Osteoblast (primary cell): ENCODE data around the gene ZNF385C. TPM values are rescaled to one million over a fixed set of nuclear protein-coding genes. Genes with fewer than 3 reads are reported as not detected.
A peak's percentile ranks its signal among the peaks of the same experiment; 100 is the strongest.

Experiments
- DNase-seq: peaks from one replicate; pipeline ENCODE4 v3.0.0; 2011; ENCODE audit warnings: low spot score, mixed read lengths; ENCODE audit not compliant: insufficient read length; ENCODE audit errors: missing footprints
- H2AFZ ChIP-seq: 2 replicates; pipeline ENCODE4 v1.6.0; 2011; ENCODE audit warnings: mild to moderate bottlenecking, low read length
- H3K27ac ChIP-seq: 2 replicates; pipeline ENCODE4 v1.5.1; 2011; ENCODE audit warnings: mild to moderate bottlenecking, low read depth, low read length, moderate library complexity
- H3K27me3 ChIP-seq: 2 replicates; pipeline ENCODE4 v1.6.0; 2012; ENCODE audit warnings: mild to moderate bottlenecking, control low read depth, inconsistent platforms, low read length, moderate library complexity; ENCODE audit not compliant: insufficient read depth
- H3K36me3 ChIP-seq: 2 replicates; pipeline ENCODE4 v1.5.1; 2011; ENCODE audit warnings: mild to moderate bottlenecking, low read length, control low read depth, moderate library complexity; ENCODE audit not compliant: insufficient read depth
- H3K4me1 ChIP-seq: 2 replicates; pipeline ENCODE4 v1.5.1; 2011; ENCODE audit warnings: mild to moderate bottlenecking, low read length, control low read depth, moderate library complexity; ENCODE audit not compliant: insufficient read depth
- H3K4me2 ChIP-seq: 2 replicates; pipeline ENCODE4 v1.6.0; 2011; ENCODE audit warnings: mild to moderate bottlenecking, low read length; ENCODE audit not compliant: insufficient read depth
- H3K4me3 ChIP-seq: fragments of 200-600 bp; sonication (generic); 3 replicates; pipeline ENCODE4 v1.5.1; 2012; ENCODE audit warnings: mild to moderate bottlenecking, low read length, inconsistent platforms; ENCODE audit not compliant: insufficient read depth
- H3K79me2 ChIP-seq: 2 replicates; pipeline ENCODE4 v1.6.0; 2012; ENCODE audit warnings: mild to moderate bottlenecking, low read length, control low read depth, inconsistent platforms; ENCODE audit not compliant: insufficient read depth
- H3K9me3 ChIP-seq: 2 replicates; pipeline ENCODE4 v1.5.1; 2011; ENCODE audit warnings: low read depth, low read length, control low read depth
- H4K20me1 ChIP-seq: 2 replicates; pipeline ENCODE4 v1.6.0; 2012; ENCODE audit warnings: mild to moderate bottlenecking, low read length, control low read depth; ENCODE audit not compliant: insufficient read depth
- CTCF ChIP-seq: IDR thresholded peaks from 2 replicates; pipeline ENCODE4 v1.5.1; 2011; ENCODE audit warnings: mild to moderate bottlenecking, low read depth, low read length, moderate library complexity; ENCODE audit errors: extremely low read depth
- total RNA-seq: library from RNA; depleted of rRNA; stranded (reverse); fragments of >200 nt; gene quantifications from 2 replicates; pipeline ENCODE4 v1.2.3, GENCODE V29; 2012

ZNF385C gene
- total RNA-seq, 1 donor: not detected

- no peak for TF ChIP-seq CTCF
- H3K27me3 ChIP-seq: no peaks in the 10 kb centered on the region
- peaks cover 38% of the 10 kb centered on the region for H3K4me1 ChIP-seq
- DNase-seq: peak; percentile 88
- peak overlapping the region; percentile 77 for H3K27ac ChIP-seq
- H4K20me1 ChIP-seq: peaks cover 63% of the 10 kb centered on the region
- peaks cover 87% of the 10 kb centered on the region for H3K79me2 ChIP-seq
- H3K4me3 ChIP-seq: no peak overlapping the region
- no peaks in the 10 kb centered on the region for H3K9me3 ChIP-seq
- H3K4me2 ChIP-seq: peak overlapping the region; percentile 76
- H3K36me3 ChIP-seq: peaks cover 45% of the 10 kb centered on the region
- H2AFZ ChIP-seq: no peak overlapping the region
Observed at GRCh38 chr17:42131981-42132432, 33.7 kb upstream of the ZNF385C start.

GRCh38 chr17:42131232-42131631, 33.0 kb upstream of the ZNF385C start:
- TF ChIP-seq CTCF: no peak
- H3K4me3 ChIP-seq: no peak overlapping the region
- H3K27me3 ChIP-seq: no peaks in the 10 kb centered on the region
- H3K9me3 ChIP-seq: no peaks in the 10 kb centered on the region
- peaks cover 38% of the 10 kb centered on the region for H3K4me1 ChIP-seq
- H3K36me3 ChIP-seq: peaks cover 48% of the 10 kb centered on the region
- peaks cover 59% of the 10 kb centered on the region for H4K20me1 ChIP-seq
- peaks cover 79% of the 10 kb centered on the region for H3K79me2 ChIP-seq
- H3K4me2 ChIP-seq: no peak overlapping the region
- H2AFZ ChIP-seq: no peak overlapping the region
- peak overlapping the region; percentile 31 for H3K27ac ChIP-seq
- no peak for DNase-seq

GRCh38 chr17:42130310-42130936, 32.1 kb upstream of the ZNF385C start:
- no peak for TF ChIP-seq CTCF
- Histone ChIP-seq H2AFZ (no peak overlapping the region), H3K79me2 (peaks cover 71% of the 10 kb centered on the region), H3K4me1 (peaks cover 32% of the 10 kb centered on the region), H3K27me3 (no peaks in the 10 kb centered on the region), H3K36me3 (peaks cover 53% of the 10 kb centered on the region), H3K9me3 (no peaks in the 10 kb centered on the region), H4K20me1 (peaks cover 56% of the 10 kb centered on the region), H3K4me3 (no peak overlapping the region), H3K4me2 (no peak overlapping the region), H3K27ac (no peak overlapping the region)
- DNase-seq: peak; percentile 54

GRCh38 chr17:42129109-42129837, 31.0 kb upstream of the ZNF385C start:
- no peak overlapping the region for H3K4me2 ChIP-seq
- peaks cover 51% of the 10 kb centered on the region for H4K20me1 ChIP-seq
- H3K79me2 ChIP-seq: peaks cover 59% of the 10 kb centered on the region
- peak; percentile 46 for DNase-seq
- H3K36me3 ChIP-seq: peaks cover 62% of the 10 kb centered on the region
- no peak overlapping the region for H2AFZ ChIP-seq
- no peaks in the 10 kb centered on the region for H3K27me3 ChIP-seq
- TF ChIP-seq CTCF: no peak
- no peak overlapping the region for H3K4me3 ChIP-seq
- H3K27ac ChIP-seq: no peak overlapping the region
- no peaks in the 10 kb centered on the region for H3K9me3 ChIP-seq
- peaks cover 29% of the 10 kb centered on the region for H3K4me1 ChIP-seq
